Thoracic aorta endothelial cell (primary cell): ENCODE measurements around the gene YAE1. TPM values are rescaled to one million over a fixed set of nuclear protein-coding genes. Genes with fewer than 3 reads are reported as not detected.

Source experiments
- total RNA-seq: library from RNA; depleted of rRNA; stranded (reverse); fragments of >200 nt; gene quantifications from 2 replicates; pipeline ENCODE4 v1.2.3, GENCODE V29; 2012

Gene YAE1
- 29.4 and 33.8 TPM in 2 replicates for total RNA-seq

GRCh38 chr7:39566023-39566921 lies at the start of gene YAE1:
Gene YAE1 (plus strand): TSS chr7:39566404. CDS start chr7:39566419, 15 bp downstream.

Other genes starting within 250 kb of the YAE1 start
- 133 and 154 TPM in 2 replicates for gene RALA, start 57.2 kb downstream of the YAE1 start, total RNA-seq